HepG2 (cell line): Measurements from ENCODE around the gene ZNF23. TPM values are rescaled to one million over a fixed set of nuclear protein-coding genes. Genes with fewer than 3 reads are reported as not detected.
A peak's percentile ranks its signal among the peaks of the same experiment; 100 is the strongest.

Experiments
- ATF5 ChIP-seq: sonication (generic); formaldehyde crosslinking; IDR thresholded peaks from 2 replicates; pipeline ENCODE4 v1.4.0; 2020; ENCODE audit warnings: mild to moderate bottlenecking, low read depth, missing genetic modification reagents
- ATF6 ChIP-seq: sonication (generic); formaldehyde crosslinking; conservative IDR thresholded peaks from 2 replicates; pipeline ENCODE4 v1.4.0; 2020; ENCODE audit warnings: missing genetic modification reagents
- FOSL2 ChIP-seq: sonication (generic); formaldehyde crosslinking; IDR thresholded peaks from 2 replicates; pipeline ENCODE4 v1.4.0; 2020; ENCODE audit warnings: missing genetic modification reagents
- HMGXB4 ChIP-seq, 2 experiments: sonication (generic) in 1 of 2; formaldehyde crosslinking in 1 of 2; IDR thresholded peaks; 2 replicates each; pipeline versions ENCODE4 v1.4.0 to v1.6.1; 2018 to 2020; ENCODE audit warnings: missing genetic modification reagents in 2 of 2, borderline replicate concordance in 1 of 2, low read depth in 1 of 2, mild to moderate bottlenecking in 1 of 2, missing biosample characterization in 1 of 2
- IRF1 ChIP-seq: sonication (generic); formaldehyde crosslinking; IDR thresholded peaks from 2 replicates; pipeline ENCODE4 v1.4.0; 2020; ENCODE audit warnings: low read depth, mild to moderate bottlenecking, missing genetic modification reagents
- MED13 ChIP-seq: sonication (generic); formaldehyde crosslinking; IDR thresholded peaks from 2 replicates; pipeline ENCODE4 v1.5.0; 2020; ENCODE audit warnings: missing genetic modification reagents
- MYPOP ChIP-seq: sonication (generic); formaldehyde crosslinking; IDR thresholded peaks from 2 replicates; pipeline ENCODE4 v1.8.1; 2023; ENCODE audit warnings: mild to moderate bottlenecking, moderate library complexity, missing genetic modification reagents
- NFYC ChIP-seq: IDR thresholded peaks from 2 replicates; pipeline ENCODE4 v1.6.1; 2016; ENCODE audit warnings: missing genetic modification reagents, missing compliant biosample characterization
- POGZ ChIP-seq: sonication (generic); formaldehyde crosslinking; IDR thresholded peaks from 2 replicates; pipeline ENCODE4 v1.4.0; 2020; ENCODE audit warnings: mild to moderate bottlenecking, missing genetic modification reagents
- PRMT3 ChIP-seq: sonication (generic); formaldehyde crosslinking; IDR thresholded peaks from 2 replicates; pipeline ENCODE4 v1.8.1; 2022; ENCODE audit warnings: low read depth, mild to moderate bottlenecking, moderate library complexity, missing genetic modification reagents, borderline replicate concordance
- STAG1 ChIP-seq: sonication (generic); formaldehyde crosslinking; IDR thresholded peaks from 2 replicates; pipeline ENCODE4 v1.4.0; 2020; ENCODE audit warnings: missing genetic modification reagents
- SUZ12 ChIP-seq: fragments of 150-350 bp; IDR thresholded peaks from 2 replicates; pipeline ENCODE4 v1.6.1; 2014; ENCODE audit warnings: low read depth, low read length
- TCF12 ChIP-seq, 2 experiments: fragments of 450-650 bp in 1 of 2; sonication (generic) in 1 of 2; formaldehyde crosslinking in 1 of 2; IDR thresholded peaks; 2 replicates each; pipeline versions ENCODE4 v1.6.1 to v1.8.0; 2017 to 2022; ENCODE audit warnings: antibody characterized with exemption in 1 of 2, mild to moderate bottlenecking in 1 of 2, missing genetic modification reagents in 1 of 2, moderate library complexity in 1 of 2
- WIZ ChIP-seq: sonication (generic); formaldehyde crosslinking; IDR thresholded peaks from 2 replicates; pipeline ENCODE4 v1.5.1; 2020; ENCODE audit warnings: mild to moderate bottlenecking, missing genetic modification reagents
- ZNF101 ChIP-seq: sonication (generic); formaldehyde crosslinking; IDR thresholded peaks from 2 replicates; pipeline ENCODE4 v1.4.0; 2020; ENCODE audit warnings: mild to moderate bottlenecking, low read depth, missing genetic modification reagents, borderline replicate concordance
- ZNF224 ChIP-seq: sonication (generic); formaldehyde crosslinking; IDR thresholded peaks from 2 replicates; pipeline ENCODE4 v1.5.0; 2020; ENCODE audit warnings: mild to moderate bottlenecking, missing genetic modification reagents
- ZNF383 ChIP-seq: sonication (generic); formaldehyde crosslinking; IDR thresholded peaks from 2 replicates; pipeline ENCODE4 v1.4.0; 2020; ENCODE audit warnings: missing genetic modification reagents, mild to moderate bottlenecking, borderline replicate concordance
- ZNF572 ChIP-seq: sonication (generic); formaldehyde crosslinking; IDR thresholded peaks from 2 replicates; pipeline ENCODE4 v1.5.1; 2020; ENCODE audit warnings: mild to moderate bottlenecking, missing genetic modification reagents
- ZNF615 ChIP-seq: sonication (generic); formaldehyde crosslinking; IDR thresholded peaks from 2 replicates; pipeline ENCODE4 v1.5.0; 2020; ENCODE audit warnings: mild to moderate bottlenecking, missing genetic modification reagents, borderline replicate concordance
- ZNF644 ChIP-seq: IDR thresholded peaks from 2 replicates; pipeline ENCODE4 v1.6.1; 2016; ENCODE audit warnings: low read depth
- ZNF691 ChIP-seq: sonication (generic); formaldehyde crosslinking; IDR thresholded peaks from 2 replicates; pipeline ENCODE4 v1.4.0; 2020; ENCODE audit warnings: missing genetic modification reagents, low read depth, mild to moderate bottlenecking, borderline replicate concordance
- ZNF740 ChIP-seq: sonication (generic); formaldehyde crosslinking; IDR thresholded peaks from 2 replicates; pipeline ENCODE4 v1.4.0; 2020; ENCODE audit warnings: missing genetic modification reagents
- polyA plus RNA-seq, 8 experiments: library from polyadenylated mRNA; depleted of rRNA in 3 of 8; stranded (reverse) in 7 of 8; unstranded in 1 of 8; fragments of >200 nt; fragmentation: Illumina TruSeq in 4 of 8; extraction: Trizol in 4 of 8; gene quantifications; 2 replicates each; pipeline versions ENCODE4 v1.2.1 to v1.2.3, GENCODE V29; 2011 to 2016; ENCODE audit warnings: low read depth in 4 of 8, missing spikeins in 1 of 8, mixed read lengths in 1 of 8; ENCODE audit not compliant: insufficient read depth in 1 of 8
- total RNA-seq, 5 experiments: library from RNA; depleted of rRNA; stranded (reverse); fragments of >200 nt; fragmentation: Illumina TruSeq; extraction: Trizol; gene quantifications; 2 replicates each; pipeline ENCODE4 v1.2.3, GENCODE V29; 2016; ENCODE audit warnings: low read depth in 1 of 5

ZNF23 gene
- total and polyA plus RNA-seq, 2 of the 13 experiments (the other 11 are each of a cell fraction or from before 2014, with no cell fraction given), result 8.6 to 12.2 TPM

- no peak for TF ChIP-seq PRMT3
- TF ChIP-seq ZNF615, result peak; percentile 93; the same call in 1 of the 2 replicates
- TF ChIP-seq WIZ (CRISPR knock-in tag), result peak; percentile 99
- TF ChIP-seq ZNF224, result 0 out of 2 replicates have a peak, but pooled peaks have one; percentile 74
- peak; percentile 94 for TF ChIP-seq IRF1 (CRISPR knock-in tag)
- peak; percentile 96; the same call in 1 of the 2 replicates for TF ChIP-seq ZNF101 (CRISPR knock-in tag)
- no peak for TF ChIP-seq ZNF383 (CRISPR knock-in tag)
- peak; percentile 99 for TF ChIP-seq ZNF740
- peak; percentile 72; the same call in 1 of the 2 replicates for TF ChIP-seq MYPOP (CRISPR knock-in tag)
- TF ChIP-seq FOSL2 (CRISPR knock-in tag), result peak; percentile 65
- TF ChIP-seq POGZ (CRISPR knock-in tag), result no peak
- peak; percentile 94 for TF ChIP-seq ATF6 (CRISPR knock-in tag)
- peak; percentile 93; the same call in 1 of the 2 replicates for TF ChIP-seq ATF5
- no peak for TF ChIP-seq ZNF572 (CRISPR knock-in tag)
- TF ChIP-seq TCF12 (IDR thresholded peaks at IDR 0.05), result no peak
- no peak for TF ChIP-seq TCF12 (CRISPR knock-in tag; IDR thresholded peaks at IDR 0.05)
- peak; percentile 21 to 69; a peak in 1 of 4 replicates for TF ChIP-seq HMGXB4 (CRISPR knock-in tag; IDR thresholded peaks at IDR 0.05; ENCODE audit: borderline replicate concordance in 1 of 2, low read depth in 1 of 2)
- TF ChIP-seq ZNF644 (CRISPR knock-in tag), result no peak
- peak; percentile 63; the same call in 1 of the 2 replicates for TF ChIP-seq ZNF691 (CRISPR knock-in tag)
- TF ChIP-seq SUZ12, result no peak
- no peak for TF ChIP-seq STAG1
- TF ChIP-seq NFYC (CRISPR knock-in tag), result no peak
- TF ChIP-seq MED13, result peak; percentile 93
These were observed 5.8 kb upstream of the ZNF23 start (continued) for GRCh38 chr16:71467810-71468209.
